ENCODE data around the gene PTCD3.

Gene PTCD3

DNA sequence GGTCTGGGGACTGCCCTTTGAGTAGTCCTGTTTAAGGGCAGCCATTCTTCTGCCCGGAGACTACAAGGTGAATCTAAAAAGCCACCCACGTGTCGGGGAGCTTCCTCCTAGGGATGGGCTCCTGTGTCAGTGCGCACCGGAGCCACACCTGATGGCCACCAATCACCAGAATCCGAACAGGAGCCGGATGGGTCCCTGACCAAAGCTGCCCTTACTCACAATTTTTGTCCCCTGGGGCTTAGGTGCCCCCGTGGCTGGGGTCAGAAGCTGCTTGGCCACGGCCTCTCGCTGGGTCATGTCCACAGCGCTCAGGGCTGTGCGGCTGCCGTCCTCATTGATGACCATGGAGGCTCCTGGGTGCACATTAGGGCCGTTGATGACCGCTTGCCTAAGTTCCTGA lies 31.2 kb upstream of the PTCD3 start:
- H3K4me3 ChIP-seq (ENCODE audit: low read length, poor library complexity, severe bottlenecking) = no peak overlapping the region
- TF ChIP-seq, protein P1, sequence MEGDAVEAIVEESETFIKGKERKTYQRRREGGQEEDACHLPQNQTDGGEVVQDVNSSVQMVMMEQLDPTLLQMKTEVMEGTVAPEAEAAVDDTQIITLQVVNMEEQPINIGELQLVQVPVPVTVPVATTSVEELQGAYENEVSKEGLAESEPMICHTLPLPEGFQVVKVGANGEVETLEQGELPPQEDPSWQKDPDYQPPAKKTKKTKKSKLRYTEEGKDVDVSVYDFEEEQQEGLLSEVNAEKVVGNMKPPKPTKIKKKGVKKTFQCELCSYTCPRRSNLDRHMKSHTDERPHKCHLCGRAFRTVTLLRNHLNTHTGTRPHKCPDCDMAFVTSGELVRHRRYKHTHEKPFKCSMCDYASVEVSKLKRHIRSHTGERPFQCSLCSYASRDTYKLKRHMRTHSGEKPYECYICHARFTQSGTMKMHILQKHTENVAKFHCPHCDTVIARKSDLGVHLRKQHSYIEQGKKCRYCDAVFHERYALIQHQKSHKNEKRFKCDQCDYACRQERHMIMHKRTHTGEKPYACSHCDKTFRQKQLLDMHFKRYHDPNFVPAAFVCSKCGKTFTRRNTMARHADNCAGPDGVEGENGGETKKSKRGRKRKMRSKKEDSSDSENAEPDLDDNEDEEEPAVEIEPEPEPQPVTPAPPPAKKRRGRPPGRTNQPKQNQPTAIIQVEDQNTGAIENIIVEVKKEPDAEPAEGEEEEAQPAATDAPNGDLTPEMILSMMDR (conservative IDR thresholded peaks at IDR 0.05; ENCODE audit: low read length) = no peak
- no peak for TF ChIP-seq EZH2phosphoT487 (IDR thresholded peaks at IDR 0.05; ENCODE audit: borderline replicate concordance)
- H2AFZ ChIP-seq (ENCODE audit: low read length) = no peak overlapping the region
- no peak overlapping the region for H3K4me2 ChIP-seq (ENCODE audit: low read depth, low read length, poor library complexity, severe bottlenecking)
- no peak overlapping the region for H3K9ac ChIP-seq (ENCODE audit: low read depth, low read length, poor library complexity, severe bottlenecking)
- no peaks in the 10 kb centered on the region for H4K20me1 ChIP-seq (ENCODE audit: insufficient read depth, low read length, poor library complexity, severe bottlenecking)
- no peaks in the 10 kb centered on the region for H3K79me2 ChIP-seq (ENCODE audit: insufficient read depth, low read length)
- H3K27me3 ChIP-seq (ENCODE audit: insufficient read depth, low read length, poor library complexity, severe bottlenecking) = no peaks in the 10 kb centered on the region
- H3K9me2 ChIP-seq (replicated peaks; ENCODE audit: low read depth, low read length) = no peaks in the 10 kb centered on the region
- peaks cover 12% of the 10 kb centered on the region for H3F3A ChIP-seq (ENCODE audit: low read depth)
- peaks cover 42% of the 10 kb centered on the region for H3K36me3 ChIP-seq (ENCODE audit: insufficient read depth, low read length)
- H3K4me1 ChIP-seq (ENCODE audit: insufficient read depth, low read length, poor library complexity, severe bottlenecking) = peaks cover 45% of the 10 kb centered on the region
- H3K9me3 ChIP-seq (ENCODE audit: insufficient read depth, low read depth, low read length) = no peaks in the 10 kb centered on the region

DNA sequence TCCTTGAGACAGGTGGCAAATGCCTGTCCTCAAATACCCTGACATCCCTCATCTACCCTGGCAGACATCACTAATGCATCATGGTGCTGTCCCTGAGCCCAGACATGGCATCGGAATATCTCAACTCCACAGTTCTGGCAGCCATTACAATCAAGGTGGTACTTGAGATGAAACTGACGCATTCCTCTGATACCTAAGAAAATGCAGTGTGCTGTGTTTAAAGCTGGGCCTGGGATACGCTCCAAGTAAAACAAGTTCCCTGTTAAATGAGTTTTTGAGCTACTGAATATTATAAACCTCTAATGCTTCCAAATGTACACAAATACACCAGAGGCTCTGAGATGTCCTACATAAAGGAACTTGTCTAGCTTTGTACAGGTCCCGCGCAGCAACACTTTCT lies 30.1 kb upstream of the PTCD3 start:
- Histone ChIP-seq H3K9me2 (replicated peaks; ENCODE audit: low read depth, low read length) (no peaks in the 10 kb centered on the region), H3K36me3 (ENCODE audit: insufficient read depth, low read length) (peaks cover 42% of the 10 kb centered on the region), H3K27me3 (ENCODE audit: insufficient read depth, low read length, poor library complexity, severe bottlenecking) (no peaks in the 10 kb centered on the region), H3K9ac (ENCODE audit: low read depth, low read length, poor library complexity, severe bottlenecking) (no peak overlapping the region), H3F3A (ENCODE audit: low read depth) (peaks cover 12% of the 10 kb centered on the region), H3K4me2 (ENCODE audit: low read depth, low read length, poor library complexity, severe bottlenecking) (no peak overlapping the region), H3K9me3 (ENCODE audit: insufficient read depth, low read depth, low read length) (no peaks in the 10 kb centered on the region), H4K20me1 (ENCODE audit: insufficient read depth, low read length, poor library complexity, severe bottlenecking) (no peaks in the 10 kb centered on the region), H3K79me2 (ENCODE audit: insufficient read depth, low read length) (no peaks in the 10 kb centered on the region), H3K4me3 (ENCODE audit: low read length, poor library complexity, severe bottlenecking) (no peak overlapping the region), H3K4me1 (ENCODE audit: insufficient read depth, low read length, poor library complexity, severe bottlenecking) (peaks cover 45% of the 10 kb centered on the region), H2AFZ (ENCODE audit: low read length) (no peak overlapping the region)
- TF ChIP-seq EZH2phosphoT487 (IDR thresholded peaks at IDR 0.05; ENCODE audit: borderline replicate concordance) = no peak
- TF ChIP-seq, protein P1 (conservative IDR thresholded peaks at IDR 0.05; ENCODE audit: low read length) = no peak

GRCh38 chr2:86078774-86079545 lies 27.1 kb upstream of the PTCD3 start:
- H4K20me1 ChIP-seq (ENCODE audit: insufficient read depth, low read length, poor library complexity, severe bottlenecking) = no peaks in the 10 kb centered on the region
- no peaks in the 10 kb centered on the region for H3K9me2 ChIP-seq (replicated peaks; ENCODE audit: low read depth, low read length)
- no peaks in the 10 kb centered on the region for H3K27me3 ChIP-seq (ENCODE audit: insufficient read depth, low read length, poor library complexity, severe bottlenecking)
- H3K4me1 ChIP-seq (ENCODE audit: insufficient read depth, low read length, poor library complexity, severe bottlenecking) = peaks cover 17% of the 10 kb centered on the region
- peaks cover 38% of the 10 kb centered on the region; the same call in 1 of the 2 replicates for H3K36me3 ChIP-seq (ENCODE audit: insufficient read depth, low read length)
- no peaks in the 10 kb centered on the region for H3K9me3 ChIP-seq (ENCODE audit: insufficient read depth, low read depth, low read length)
- no peak overlapping the region for H2AFZ ChIP-seq (ENCODE audit: low read length)
- no peak for TF ChIP-seq EZH2phosphoT487 (IDR thresholded peaks at IDR 0.05; ENCODE audit: borderline replicate concordance)
- TF ChIP-seq, protein P1 (conservative IDR thresholded peaks at IDR 0.05; ENCODE audit: low read length) = peak; percentile 90
- H3K79me2 ChIP-seq (ENCODE audit: insufficient read depth, low read length) = no peaks in the 10 kb centered on the region
- peak overlapping the region; percentile 67 for H3K4me2 ChIP-seq (ENCODE audit: low read depth, low read length, poor library complexity, severe bottlenecking)
- no peak overlapping the region for H3K9ac ChIP-seq (ENCODE audit: low read depth, low read length, poor library complexity, severe bottlenecking)
- no peaks in the 10 kb centered on the region for H3F3A ChIP-seq (ENCODE audit: low read depth)
- no peak overlapping the region for H3K4me3 ChIP-seq (ENCODE audit: low read length, poor library complexity, severe bottlenecking)

Measured in Loucy (cell line).